ENCODE measurements around the gene FAM9A.
"Not testable (repeated sequence)": the region's sequence is repeated elsewhere in the genome, so short reads cannot be mapped to it uniquely, and the experiment has no call there.

The FAM9A gene

DNA sequence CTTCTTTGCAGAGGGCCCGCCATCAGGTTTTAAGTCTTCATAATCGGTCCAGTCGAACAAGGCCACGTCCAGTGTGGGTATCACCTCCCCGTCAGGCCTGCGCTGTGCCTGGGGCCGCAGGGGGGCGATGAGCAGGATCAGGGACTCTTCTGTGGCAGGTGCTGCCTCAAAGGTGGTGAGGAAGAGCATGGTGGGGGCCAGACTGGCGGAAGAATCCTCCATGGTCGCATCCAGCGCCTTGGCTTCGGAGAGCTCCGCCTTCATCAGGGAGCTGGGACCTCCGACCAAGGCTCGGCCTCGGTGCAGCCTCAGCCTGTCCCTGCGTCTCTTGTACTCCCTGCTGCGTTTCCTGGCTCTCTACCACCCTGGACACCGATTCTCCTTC, 17.5 kb downstream of the FAM9A start:
- Histone ChIP-seq H4K20me1 (ENCODE audit: insufficient read depth, low read length) (no peaks in the 10 kb centered on the region), H3K27me3 (ENCODE audit: low read depth, low read length) (no peaks in the 10 kb centered on the region), H3K9me3 (ENCODE audit: insufficient read depth, low read length) (no peaks in the 10 kb centered on the region), H3K9ac (ENCODE audit: low read length) (no peak overlapping the region), H3K4me2 (ENCODE audit: low read length) (no peak overlapping the region), H3K4me1 (ENCODE audit: low read length) (no peaks in the 10 kb centered on the region), H3K36me3 (replicated peaks; ENCODE audit: low read depth, low read length) (no peaks in the 10 kb centered on the region), H3K79me2 (ENCODE audit: low read length) (no peaks in the 10 kb centered on the region), H3K27ac (ENCODE audit: low read length) (no peak overlapping the region), H3K4me3 (ENCODE audit: low read length) (no peak overlapping the region), H2AFZ (ENCODE audit: low read depth, low read length) (no peak overlapping the region)
- TF ChIP-seq EZH2phosphoT487 (IDR thresholded peaks at IDR 0.05; ENCODE audit: low read depth) = no peak
- TF ChIP-seq, protein P1, sequence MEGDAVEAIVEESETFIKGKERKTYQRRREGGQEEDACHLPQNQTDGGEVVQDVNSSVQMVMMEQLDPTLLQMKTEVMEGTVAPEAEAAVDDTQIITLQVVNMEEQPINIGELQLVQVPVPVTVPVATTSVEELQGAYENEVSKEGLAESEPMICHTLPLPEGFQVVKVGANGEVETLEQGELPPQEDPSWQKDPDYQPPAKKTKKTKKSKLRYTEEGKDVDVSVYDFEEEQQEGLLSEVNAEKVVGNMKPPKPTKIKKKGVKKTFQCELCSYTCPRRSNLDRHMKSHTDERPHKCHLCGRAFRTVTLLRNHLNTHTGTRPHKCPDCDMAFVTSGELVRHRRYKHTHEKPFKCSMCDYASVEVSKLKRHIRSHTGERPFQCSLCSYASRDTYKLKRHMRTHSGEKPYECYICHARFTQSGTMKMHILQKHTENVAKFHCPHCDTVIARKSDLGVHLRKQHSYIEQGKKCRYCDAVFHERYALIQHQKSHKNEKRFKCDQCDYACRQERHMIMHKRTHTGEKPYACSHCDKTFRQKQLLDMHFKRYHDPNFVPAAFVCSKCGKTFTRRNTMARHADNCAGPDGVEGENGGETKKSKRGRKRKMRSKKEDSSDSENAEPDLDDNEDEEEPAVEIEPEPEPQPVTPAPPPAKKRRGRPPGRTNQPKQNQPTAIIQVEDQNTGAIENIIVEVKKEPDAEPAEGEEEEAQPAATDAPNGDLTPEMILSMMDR (IDR thresholded peaks at IDR 0.05; ENCODE audit: low read depth, low read length) = no peak

DNA sequence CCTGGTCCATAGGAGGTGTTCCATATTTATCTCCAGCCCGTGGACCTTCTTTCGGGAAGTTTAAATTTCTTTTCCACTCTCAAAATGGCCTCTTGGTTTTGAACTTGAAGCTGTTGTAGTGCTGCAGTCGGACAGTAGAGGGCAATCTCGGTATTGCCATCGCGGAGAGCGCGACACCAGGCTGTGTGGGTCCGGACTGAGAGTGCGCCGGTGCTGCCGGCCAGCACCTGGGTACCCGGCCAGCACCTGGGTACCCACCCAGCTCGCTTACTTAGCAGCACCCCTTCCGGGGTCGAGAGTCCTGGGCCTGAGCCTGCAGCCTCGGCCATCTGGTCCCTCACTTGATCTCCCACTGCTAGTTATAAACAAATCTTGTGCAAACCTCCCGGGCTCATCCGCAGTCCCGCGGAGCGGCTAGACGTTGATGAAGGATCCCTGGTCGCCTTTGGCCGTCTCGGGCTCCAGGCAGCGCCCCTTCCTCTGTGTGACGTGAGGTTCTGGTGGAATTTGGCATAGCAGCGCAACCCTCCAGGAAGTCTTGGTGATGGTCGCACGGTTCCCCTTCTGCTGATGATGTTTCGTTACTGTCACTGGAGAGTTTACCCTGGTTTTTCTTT, 18.0 kb downstream of the FAM9A start:
- Histone ChIP-seq H3K36me3 (replicated peaks; ENCODE audit: low read depth, low read length) (no peaks in the 10 kb centered on the region), H3K4me3 (ENCODE audit: low read length) (no peak overlapping the region), H3K4me2 (ENCODE audit: low read length) (no peak overlapping the region), H2AFZ (ENCODE audit: low read depth, low read length) (no peak overlapping the region), H4K20me1 (ENCODE audit: insufficient read depth, low read length) (no peaks in the 10 kb centered on the region), H3K27ac (ENCODE audit: low read length) (no peak overlapping the region), H3K9ac (ENCODE audit: low read length) (no peak overlapping the region), H3K4me1 (ENCODE audit: low read length) (no peaks in the 10 kb centered on the region), H3K27me3 (ENCODE audit: low read depth, low read length) (no peaks in the 10 kb centered on the region), H3K9me3 (ENCODE audit: insufficient read depth, low read length) (no peaks in the 10 kb centered on the region), H3K79me2 (ENCODE audit: low read length) (no peaks in the 10 kb centered on the region)
- TF ChIP-seq, protein P1 (IDR thresholded peaks at IDR 0.05; ENCODE audit: low read depth, low read length) = no peak
- no peak for TF ChIP-seq EZH2phosphoT487 (IDR thresholded peaks at IDR 0.05; ENCODE audit: low read depth)

DNA sequence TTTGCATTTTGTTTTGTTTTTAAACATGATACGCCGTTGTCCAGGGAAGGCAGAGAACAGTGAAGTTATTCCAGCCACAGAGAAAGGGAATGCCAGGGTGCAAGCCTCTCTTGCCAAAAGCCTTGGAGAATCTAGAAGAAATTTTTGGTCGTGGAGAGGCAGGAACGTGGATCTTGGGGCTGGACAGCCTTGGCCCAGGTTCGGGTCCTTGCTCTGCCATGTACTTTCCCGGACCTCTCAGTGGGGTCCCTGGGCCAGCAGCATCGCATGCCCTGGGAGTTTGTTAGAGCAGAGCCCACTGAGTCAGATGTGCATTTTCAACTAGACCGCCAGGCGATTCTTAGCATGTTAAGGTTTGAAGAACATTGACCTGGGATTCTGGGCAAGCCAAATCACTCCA, 18.6 kb downstream of the FAM9A start:
- Histone ChIP-seq H3K9me3 (ENCODE audit: insufficient read depth, low read length) (no peaks in the 10 kb centered on the region), H3K4me1 (ENCODE audit: low read length) (no peaks in the 10 kb centered on the region), H3K4me2 (ENCODE audit: low read length) (no peak overlapping the region), H3K36me3 (replicated peaks; ENCODE audit: low read depth, low read length) (no peaks in the 10 kb centered on the region), H3K27me3 (ENCODE audit: low read depth, low read length) (no peaks in the 10 kb centered on the region), H2AFZ (ENCODE audit: low read depth, low read length) (no peak overlapping the region), H3K79me2 (ENCODE audit: low read length) (no peaks in the 10 kb centered on the region), H3K4me3 (ENCODE audit: low read length) (no peak overlapping the region), H3K9ac (ENCODE audit: low read length) (no peak overlapping the region), H4K20me1 (ENCODE audit: insufficient read depth, low read length) (no peaks in the 10 kb centered on the region), H3K27ac (ENCODE audit: low read length) (no peak overlapping the region)
- TF ChIP-seq EZH2phosphoT487 (IDR thresholded peaks at IDR 0.05; ENCODE audit: low read depth) = no peak
- TF ChIP-seq, protein P1 (IDR thresholded peaks at IDR 0.05; ENCODE audit: low read depth, low read length) = no peak

DNA sequence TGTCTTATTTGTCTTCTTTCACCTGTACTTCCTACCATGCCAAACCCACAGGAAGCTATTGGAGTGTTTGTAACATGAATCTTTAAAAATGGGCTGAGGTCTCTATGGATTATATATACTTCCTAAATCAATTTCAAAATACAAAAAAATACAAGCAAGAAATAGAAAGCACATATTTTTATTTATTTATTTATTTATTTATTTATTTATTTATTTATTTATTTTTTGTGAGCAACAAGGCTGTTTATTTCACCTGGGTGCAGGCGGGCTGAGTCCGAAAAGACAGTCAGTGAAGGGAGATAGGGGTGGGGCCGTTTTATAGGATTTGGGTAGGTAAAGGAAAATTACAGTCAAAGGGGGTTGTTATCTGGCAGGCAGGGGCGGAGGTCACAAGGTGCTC, 19.3 kb downstream of the FAM9A start:
- not testable (repeated sequence) for H3K79me2 ChIP-seq (ENCODE audit: low read length); H3K9me3 ChIP-seq (ENCODE audit: insufficient read depth, low read length); H3K9ac ChIP-seq (ENCODE audit: low read length); H3K4me2 ChIP-seq (ENCODE audit: low read length); H2AFZ ChIP-seq (ENCODE audit: low read depth, low read length); H3K4me1 ChIP-seq (ENCODE audit: low read length); H3K36me3 ChIP-seq (replicated peaks; ENCODE audit: low read depth, low read length); H3K27me3 ChIP-seq (ENCODE audit: low read depth, low read length); H3K27ac ChIP-seq (ENCODE audit: low read length); H4K20me1 ChIP-seq (ENCODE audit: insufficient read depth, low read length); H3K4me3 ChIP-seq (ENCODE audit: low read length)

DNA sequence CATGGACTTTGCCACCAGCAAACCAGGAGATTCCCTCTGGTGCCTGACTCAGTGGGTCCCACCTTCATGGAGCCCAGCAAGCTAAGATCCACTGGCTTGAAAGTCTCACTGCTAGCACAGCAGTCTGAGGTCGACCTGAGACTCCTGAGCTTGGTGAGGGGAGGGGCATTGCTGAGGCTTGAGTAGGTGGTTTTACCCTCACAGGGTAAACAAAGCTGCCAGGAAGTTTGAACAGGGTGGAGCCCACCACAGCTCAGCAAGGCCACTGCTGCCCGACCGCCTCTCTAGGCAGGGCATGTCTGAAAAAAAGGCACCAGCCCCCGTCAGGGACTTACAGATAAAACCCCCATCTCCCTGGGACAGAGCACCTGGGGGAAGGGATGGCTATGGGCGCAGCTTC, 28.1 kb downstream of the FAM9A start:
- Histone ChIP-seq H3K4me1 (ENCODE audit: low read length) (no peaks in the 10 kb centered on the region), H3K9me3 (ENCODE audit: insufficient read depth, low read length) (no peaks in the 10 kb centered on the region), H4K20me1 (ENCODE audit: insufficient read depth, low read length) (no peaks in the 10 kb centered on the region), H3K9ac (ENCODE audit: low read length) (no peak overlapping the region), H3K4me3 (ENCODE audit: low read length) (no peak overlapping the region), H2AFZ (ENCODE audit: low read depth, low read length) (no peak overlapping the region), H3K79me2 (ENCODE audit: low read length) (no peaks in the 10 kb centered on the region), H3K27me3 (ENCODE audit: low read depth, low read length) (no peaks in the 10 kb centered on the region), H3K27ac (ENCODE audit: low read length) (no peak overlapping the region), H3K36me3 (replicated peaks; ENCODE audit: low read depth, low read length) (no peaks in the 10 kb centered on the region), H3K4me2 (ENCODE audit: low read length) (no peak overlapping the region)
- no peak for TF ChIP-seq EZH2phosphoT487 (IDR thresholded peaks at IDR 0.05; ENCODE audit: low read depth)
- TF ChIP-seq, protein P1 (IDR thresholded peaks at IDR 0.05; ENCODE audit: low read depth, low read length) = no peak

Measured in OCI-LY3 (cell line).